HG02642 (cell line): ENCODE measurements around the gene ZNF32.

Experiments
- ATAC-seq: cut with Tn5 transposase; IDR thresholded peaks from one replicate; pipeline ENCODE4 v1.9.1; 2021; ENCODE audit warnings: mild to moderate bottlenecking; ENCODE audit not compliant: unreplicated experiment, poor library complexity

ZNF32 gene

DNA sequence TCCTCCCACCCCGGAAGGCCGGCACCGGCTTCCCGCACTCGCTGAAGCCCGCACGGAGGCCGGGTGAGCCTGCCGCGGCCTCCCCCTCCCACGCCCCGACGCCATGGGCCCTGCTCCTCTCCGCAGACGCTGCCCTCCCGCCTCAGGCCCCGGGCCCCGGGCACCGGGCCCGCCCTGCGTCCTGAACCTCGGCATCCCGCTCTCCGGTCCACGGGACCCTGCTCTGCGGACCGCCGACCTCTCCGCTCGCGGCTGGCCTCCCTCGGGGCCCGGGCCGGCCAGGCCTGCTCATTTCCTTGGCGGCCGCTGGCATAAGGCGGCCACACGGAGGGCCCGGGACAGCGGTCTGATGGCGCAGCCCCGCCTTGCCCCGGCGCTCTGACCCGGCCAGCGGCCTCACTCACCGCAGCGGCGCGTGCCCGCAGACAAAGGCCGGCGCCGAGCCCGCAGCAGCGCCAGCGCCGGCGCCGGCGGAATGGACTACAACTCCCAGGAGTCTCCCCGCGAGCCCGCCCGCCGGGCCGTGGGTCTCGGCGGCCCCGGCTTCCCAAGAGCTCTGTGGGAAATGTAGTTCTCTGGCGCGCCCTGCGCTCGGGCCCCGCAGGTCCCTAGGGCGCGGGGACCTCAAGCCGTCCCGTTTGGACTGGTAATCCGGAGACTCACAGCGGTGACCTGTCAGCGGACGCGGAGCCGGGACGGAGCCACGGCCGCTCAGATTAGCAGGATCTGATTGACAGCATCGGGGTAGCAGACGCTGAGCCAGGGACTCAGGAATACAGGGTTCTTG, at the start of gene ZNF32:
Gene ZNF32 (minus strand): TSS at position 484 of the 787 bp plus-strand sequence. CDS start 2,748 bp downstream, outside the sequence.
- peak; percentile 99 for ATAC-seq

- ATAC-seq: no peak
Observed at GRCh38 chr10:43698156-43698555, 49.5 kb upstream of the ZNF32 start.

- ATAC-seq: no peak
Observed at GRCh38 chr10:43696909-43697483, 48.3 kb upstream of the ZNF32 start.

- no peak for ATAC-seq
Observed at GRCh38 chr10:43695730-43696129, 47.0 kb upstream of the ZNF32 start.

DNA sequence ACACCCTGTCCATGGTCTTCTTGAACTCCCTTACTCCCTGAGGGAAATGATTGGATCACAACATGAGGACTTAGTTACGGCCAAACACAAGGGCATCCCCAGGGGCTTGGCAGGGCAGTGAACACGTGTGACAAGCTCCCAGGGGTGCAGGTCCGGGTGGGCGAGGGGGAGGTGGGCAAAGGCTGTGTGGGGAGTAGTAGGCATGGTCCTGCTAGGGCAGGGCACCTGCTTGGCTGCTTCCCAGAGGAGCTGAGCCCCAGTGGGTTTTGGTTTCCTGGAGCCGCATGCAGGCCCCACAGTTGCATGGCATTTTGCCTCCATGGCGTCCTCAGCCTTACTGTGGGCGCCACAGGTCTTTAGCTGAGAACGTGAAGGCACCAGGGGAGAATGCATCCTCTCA, 46.6 kb upstream of the ZNF32 start:
- ATAC-seq: no peak

DNA sequence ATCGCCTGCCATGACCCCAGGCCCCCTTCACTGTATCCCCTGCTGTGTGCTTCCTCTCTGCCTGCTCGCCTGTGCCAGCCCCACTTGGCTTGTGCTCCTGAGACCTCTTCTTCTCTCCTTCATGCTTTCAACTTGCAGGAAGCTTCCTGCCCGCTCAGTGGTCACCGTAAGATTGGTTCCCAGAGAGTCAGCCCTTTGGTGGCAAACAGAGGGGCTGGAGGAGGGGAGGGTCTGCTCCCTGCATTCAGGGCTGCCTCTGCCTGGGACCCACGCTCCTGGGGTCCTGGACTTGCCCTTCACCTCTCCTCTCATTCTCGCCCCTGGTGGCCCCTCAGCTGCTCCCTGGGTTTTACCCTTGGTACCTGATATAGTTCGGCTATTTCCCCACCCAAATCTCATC, 45.8 kb upstream of the ZNF32 start:
- no peak for ATAC-seq

DNA sequence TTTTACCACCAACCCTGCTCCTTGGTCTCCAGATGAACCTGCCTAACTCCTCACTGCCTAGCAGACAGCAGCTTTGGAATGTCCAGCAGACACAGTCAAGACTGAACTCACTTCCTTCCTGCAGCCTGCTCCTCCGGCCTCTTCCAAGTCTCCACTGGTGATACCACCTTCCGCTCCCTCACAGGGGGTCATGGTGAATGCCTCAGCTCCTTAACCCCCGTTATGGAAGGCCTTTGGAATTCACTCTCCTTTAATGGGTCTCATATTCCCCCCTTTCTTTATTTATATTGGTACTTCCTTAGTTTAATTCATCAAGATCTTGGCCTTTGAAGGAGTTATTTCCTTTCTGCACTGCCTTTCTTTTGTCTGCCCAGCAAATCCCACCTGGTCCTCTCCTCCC, 44.9 kb upstream of the ZNF32 start:
- no peak for ATAC-seq

DNA sequence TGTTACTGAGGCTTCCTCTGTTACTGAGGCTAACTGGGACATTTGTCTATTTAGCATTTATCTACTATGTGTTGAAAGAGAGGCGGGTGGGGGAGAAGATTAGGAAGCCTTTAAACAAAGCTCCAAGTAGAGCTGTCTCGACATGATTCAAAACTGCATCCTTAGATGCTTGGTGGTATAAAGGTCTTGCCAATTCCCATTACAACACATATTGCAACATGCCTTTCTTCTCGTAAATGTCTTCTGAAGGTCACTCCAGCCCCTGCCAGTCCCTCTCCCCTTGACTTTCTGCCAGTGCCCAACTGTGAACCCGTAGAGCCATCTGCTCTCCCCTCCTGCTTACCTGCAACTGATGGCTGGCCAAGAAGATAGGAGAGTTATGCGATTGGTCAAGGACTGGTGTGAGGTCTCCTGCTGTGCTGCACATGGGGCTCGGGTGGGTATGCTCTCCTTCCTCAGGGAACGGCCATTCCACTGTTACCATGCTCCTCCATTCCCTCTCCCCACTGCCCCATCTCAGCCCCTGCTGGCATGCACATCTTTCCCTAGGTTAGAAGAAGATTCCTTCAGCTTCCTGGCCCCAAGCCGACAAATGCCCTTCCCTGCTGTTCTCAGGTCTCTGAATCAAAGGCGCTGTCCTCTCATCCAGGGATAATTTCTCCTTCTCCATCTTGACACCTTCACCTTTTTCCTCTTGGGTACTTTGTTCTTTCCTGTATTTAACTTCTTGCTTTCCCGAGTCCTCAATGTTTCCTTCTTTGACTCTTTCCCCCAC, 43.6 kb upstream of the ZNF32 start:
- no peak for ATAC-seq

DNA sequence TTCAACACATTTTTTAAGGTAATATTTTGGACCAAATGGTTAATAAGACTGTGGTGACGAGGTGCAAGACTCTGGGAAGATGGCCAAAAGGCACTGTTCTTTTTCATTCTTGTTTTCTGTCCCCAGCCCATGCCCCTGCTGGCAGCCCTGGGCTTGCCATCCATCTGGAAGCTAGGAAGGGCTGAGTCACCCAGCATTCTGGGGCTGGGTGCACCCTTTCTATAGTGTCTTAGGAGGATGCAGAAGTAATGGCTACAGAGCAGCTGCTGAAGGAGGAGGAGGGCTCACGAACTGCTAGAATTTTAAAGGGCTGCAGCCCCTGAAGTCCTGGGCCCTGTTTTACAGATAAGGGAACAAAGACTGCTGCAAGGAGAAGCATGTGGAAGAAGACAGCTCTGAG, 42.8 kb upstream of the ZNF32 start:
- no peak for ATAC-seq

DNA sequence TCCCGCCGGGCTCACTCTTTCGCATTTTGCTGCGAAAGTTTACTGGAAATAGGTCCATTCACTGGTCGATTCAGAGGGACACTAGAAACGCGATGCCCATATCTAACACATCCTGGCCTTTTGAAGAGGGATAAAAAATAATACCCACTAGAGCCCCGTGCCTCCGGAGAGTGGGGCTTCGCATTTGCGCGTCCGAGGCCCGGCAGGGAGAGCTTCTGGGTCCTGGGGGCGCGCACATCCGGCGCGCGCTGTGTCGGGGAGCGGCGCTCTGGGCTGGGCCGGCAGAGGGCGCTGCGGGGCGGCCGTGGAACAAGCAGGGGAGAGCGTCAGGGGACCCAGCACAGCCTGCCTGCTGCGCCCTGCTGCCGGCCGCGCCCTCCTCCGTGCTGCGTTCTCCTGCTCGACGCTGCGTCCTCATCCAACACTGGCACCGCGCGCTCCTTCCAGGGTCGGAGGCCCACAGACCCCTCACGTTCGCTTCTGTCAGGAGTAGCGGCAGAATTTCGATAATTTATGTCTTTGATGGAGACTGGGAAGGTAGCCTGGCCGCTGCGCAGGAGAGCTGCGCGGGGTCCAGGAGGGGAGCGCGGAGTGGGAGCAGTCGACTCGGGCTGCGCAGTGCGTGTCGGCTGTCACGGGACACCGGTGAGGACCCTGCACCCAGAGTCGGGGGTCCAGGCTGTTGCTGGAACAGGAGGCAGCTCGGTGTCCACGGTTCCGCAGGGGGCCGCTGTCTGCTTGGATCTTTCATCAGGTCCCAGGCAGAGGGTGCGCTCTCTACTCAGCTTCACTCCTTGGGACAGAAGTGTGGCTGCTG, 41.5 kb upstream of the ZNF32 start:
- ATAC-seq: peak; percentile 99

GRCh38 chr10:43689618-43689954, 40.9 kb upstream of the ZNF32 start:
- ATAC-seq: peak; percentile 53

DNA sequence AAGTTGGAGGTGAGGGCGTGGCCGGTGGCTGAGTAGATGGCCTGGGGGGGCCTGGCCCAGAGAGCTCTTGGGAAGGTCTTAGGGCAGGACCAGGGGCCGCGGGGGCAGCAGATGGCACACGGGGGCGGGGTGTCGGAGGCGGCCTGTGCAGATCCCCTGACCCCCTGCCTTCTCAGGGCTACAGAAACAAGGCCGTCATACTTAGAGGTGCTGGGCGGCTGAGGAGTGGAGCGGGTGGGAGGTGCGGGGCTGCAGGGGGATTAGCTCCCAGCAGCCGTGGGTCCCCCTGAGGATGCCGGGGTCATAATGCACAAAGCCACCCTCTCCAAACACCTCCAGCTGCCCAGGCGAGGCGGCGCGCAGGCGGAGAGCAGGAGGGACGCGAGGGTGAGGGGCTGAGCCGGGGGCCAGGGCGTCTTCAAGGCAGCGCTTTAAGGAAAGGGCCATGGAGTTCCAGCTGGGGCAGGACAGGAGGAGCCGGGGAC, 40.4 kb upstream of the ZNF32 start:
- ATAC-seq: no peak

DNA sequence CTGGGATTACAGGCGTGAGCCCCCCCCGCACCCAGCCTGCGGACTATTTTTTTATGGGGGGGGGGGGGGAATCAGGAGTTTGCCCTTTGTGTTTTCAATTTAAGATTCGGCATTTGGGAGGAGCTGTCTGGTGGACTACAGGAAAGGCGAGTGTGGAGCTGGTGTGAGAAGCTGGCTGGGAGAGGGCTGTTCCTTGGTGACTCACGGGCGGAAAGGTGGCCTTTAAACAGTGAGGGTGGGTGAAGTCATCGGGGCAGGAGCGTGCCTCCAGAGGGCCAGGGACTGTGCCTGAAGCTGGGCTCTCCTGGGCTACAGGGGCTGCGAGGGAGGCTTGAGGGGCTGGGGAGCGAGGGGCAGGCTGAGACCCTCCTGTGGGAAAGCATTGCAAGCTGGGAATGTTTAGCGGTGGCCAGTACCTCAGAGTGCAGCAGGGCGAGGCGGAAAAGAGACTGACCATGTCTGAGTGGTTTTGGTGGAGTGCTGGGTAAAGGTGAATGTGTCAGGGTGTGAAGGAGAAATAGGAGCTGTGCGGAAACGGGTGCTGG, 39.7 kb upstream of the ZNF32 start:
- ATAC-seq: no peak

GRCh38 chr10:43687373-43687772, 38.7 kb upstream of the ZNF32 start:
- no peak for ATAC-seq

DNA sequence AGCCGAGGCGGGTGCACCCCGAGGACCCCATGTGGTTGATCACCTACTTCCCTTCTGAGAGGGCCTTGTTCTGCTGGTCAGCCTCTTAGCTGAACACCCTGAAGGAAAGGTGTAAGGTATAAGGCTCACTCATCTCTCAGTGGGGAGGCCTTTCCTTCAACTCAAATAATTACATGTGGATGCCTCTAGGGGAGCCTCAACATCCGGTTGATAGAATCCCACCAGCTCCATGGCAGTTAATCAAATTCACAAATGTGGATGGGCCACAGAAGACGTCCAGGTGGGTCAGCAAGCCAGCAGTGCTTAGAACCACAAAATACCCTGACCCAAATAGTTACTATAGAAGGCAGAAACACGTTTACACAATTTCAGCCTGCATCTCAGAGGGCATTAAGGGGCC, 37.7 kb upstream of the ZNF32 start:
- ATAC-seq: no peak

DNA sequence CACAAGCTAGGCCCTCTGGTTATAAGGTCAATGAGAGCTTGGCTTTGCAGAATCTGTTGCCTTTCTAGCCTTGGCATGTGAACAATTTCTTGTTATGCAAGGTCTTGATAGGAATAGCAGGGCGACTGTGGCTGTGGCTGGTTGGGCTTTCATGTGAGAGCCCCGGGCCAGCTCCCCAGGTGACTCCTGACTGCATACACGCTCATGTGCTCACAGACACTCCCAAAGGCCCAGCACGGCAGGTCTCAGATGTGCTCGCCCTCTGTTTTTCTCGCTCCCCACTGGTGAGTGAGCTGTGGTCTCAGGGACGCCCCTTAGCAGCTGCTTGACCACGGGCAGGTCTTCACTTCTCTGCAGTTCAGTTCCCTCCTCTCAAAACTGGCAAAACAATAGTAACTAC, 37.1 kb upstream of the ZNF32 start:
- no peak for ATAC-seq

DNA sequence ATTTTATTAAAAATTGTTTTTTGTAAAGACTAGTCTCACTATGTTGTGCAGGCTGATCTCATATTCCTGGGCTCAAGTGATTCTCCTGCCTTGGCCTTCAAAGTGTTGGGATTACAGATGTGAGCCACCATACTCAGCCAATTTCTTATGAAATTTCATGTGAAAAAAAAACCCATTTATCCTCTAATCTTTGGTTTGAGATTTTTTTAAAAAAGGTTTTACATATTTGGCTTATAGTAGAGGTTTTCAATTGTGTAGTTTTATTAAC, 35.5 kb upstream of the ZNF32 start:
- no peak for ATAC-seq

GRCh38 chr10:43683451-43684291, 35.0 kb upstream of the ZNF32 start:
- peak; percentile 48 for ATAC-seq

GRCh38 chr10:43682956-43683355, 34.3 kb upstream of the ZNF32 start:
- ATAC-seq: no peak

DNA sequence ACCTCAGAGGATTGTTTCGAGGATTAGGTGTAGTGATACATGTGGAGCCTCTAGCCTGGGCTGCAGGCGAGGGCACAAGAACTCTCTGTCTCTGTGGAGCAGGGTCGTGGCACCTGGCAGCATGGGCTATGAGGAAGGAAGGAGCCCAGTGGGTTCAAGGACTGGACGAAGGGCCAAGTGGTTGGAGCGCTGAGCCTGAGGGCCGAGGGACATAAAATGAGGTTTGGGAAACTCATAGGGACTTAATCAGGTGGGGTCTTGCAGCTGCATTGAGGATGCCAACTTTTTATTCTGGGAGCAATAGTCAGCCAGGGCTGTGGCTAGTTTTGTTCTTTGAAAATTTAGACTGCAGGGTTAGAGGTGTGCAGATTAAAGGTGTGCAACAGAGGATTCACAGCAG, 33.0 kb upstream of the ZNF32 start:
- ATAC-seq: no peak
